H1 (cell line): ENCODE data around the gene TLR5. TPM values are rescaled to one million over a fixed set of nuclear protein-coding genes. Genes with fewer than 3 reads are reported as not detected.

Experiments
- CTCF ChIA-PET: fragments of 300-600 bp; sonication (Branson Sonifier 250); formaldehyde crosslinking; loops from one replicate; lab custom pipeline; 2021; ENCODE audit not compliant: partially characterized antibody; lab: Charles Lee
- POLR2A ChIA-PET: fragments of 300-600 bp; sonication (Branson Sonifier 250); formaldehyde crosslinking; loops from one replicate; lab custom pipeline; 2021; ENCODE audit warnings: inconsistent platforms; ENCODE audit not compliant: partially characterized antibody; lab: Charles Lee
- DNase-seq, 2 experiments: peaks; one replicate each; pipeline versions ENCODE4 v3.0.0 to v3.0.0-alpha.2; 2010 to 2022; ENCODE audit warnings: low spot score in 2 of 2, low read depth in 1 of 2, mixed read lengths in 1 of 2
- FAIRE-seq: peaks from 2 replicates; lab custom pipeline; 2011; peaks lifted over from hg19 to GRCh38; lab: Jason Lieb, UNC
- H2AFZ ChIP-seq: 2 replicates; pipeline ENCODE4 v1.8.1; 2012; ENCODE audit warnings: low read length, inconsistent platforms
- H2AK5ac ChIP-seq: 2 replicates; pipeline ENCODE4 v1.6.1; 2013; ENCODE audit warnings: low read depth, low read length
- H2BK120ac ChIP-seq: replicated peaks from 2 replicates; pipeline ENCODE3; 2013; ENCODE audit warnings: low read depth, low read length, inconsistent platforms
- H2BK12ac ChIP-seq: 2 replicates; pipeline ENCODE4 v1.6.1; 2013; ENCODE audit warnings: low read depth, low read length
- H2BK15ac ChIP-seq: 2 replicates; pipeline ENCODE4 v1.6.1; 2013; ENCODE audit warnings: low read length
- H2BK20ac ChIP-seq: 2 replicates; pipeline ENCODE4 v1.6.1; 2013; ENCODE audit warnings: low read length
- H2BK5ac ChIP-seq: 2 replicates; pipeline ENCODE4 v1.6.1; 2013; ENCODE audit warnings: low read depth, low read length
- H3K14ac ChIP-seq: 2 replicates; pipeline ENCODE4 v1.6.1; 2013; ENCODE audit warnings: inconsistent platforms; ENCODE audit not compliant: insufficient read length
- H3K18ac ChIP-seq: 2 replicates; pipeline ENCODE4 v1.6.1; 2013; ENCODE audit warnings: low read length; ENCODE audit errors: extremely low read depth
- H3K23ac ChIP-seq: 2 replicates; pipeline ENCODE4 v1.6.1; 2013; ENCODE audit warnings: inconsistent platforms; ENCODE audit not compliant: insufficient read length
- H3K23me2 ChIP-seq: 2 replicates; pipeline ENCODE4 v1.6.1; 2013; ENCODE audit warnings: low read depth, low read length
- H3K27ac ChIP-seq: 2 replicates; pipeline ENCODE4 v1.6.1; 2011; ENCODE audit warnings: low read depth, low read length, inconsistent platforms
- H3K27me3 ChIP-seq, 4 experiments: replicated peaks in 1 of 4; 1 replicate in 1 of 4; 2 replicates in 3 of 4; pipeline versions ENCODE4 v1.6.1 to v1.8.1; 2011 to 2013; ENCODE audit warnings: low read length in 3 of 4, mild to moderate bottlenecking in 3 of 4, inconsistent platforms in 2 of 4, mixed read lengths in 2 of 4, moderate library complexity in 1 of 4; ENCODE audit not compliant: control insufficient read depth in 3 of 4, insufficient read depth in 3 of 4; ENCODE audit errors: extremely low read depth in 1 of 4
- H3K36me3 ChIP-seq, 4 experiments: 2 replicates each; pipeline versions ENCODE4 v1.6.1 to v1.8.1; 2011 to 2013; ENCODE audit warnings: mild to moderate bottlenecking in 4 of 4, low read length in 3 of 4, moderate library complexity in 2 of 4, control low read depth in 1 of 4, inconsistent platforms in 1 of 4; ENCODE audit not compliant: insufficient read depth in 4 of 4, control insufficient read depth in 2 of 4
- H3K4ac ChIP-seq: replicated peaks from 2 replicates; pipeline ENCODE3; 2013; ENCODE audit warnings: low read length, low read depth, mixed read lengths, inconsistent platforms; ENCODE audit not compliant: insufficient read length
- H3K4me1 ChIP-seq, 4 experiments: replicated peaks in 1 of 4; 1 replicate in 1 of 4; 2 replicates in 3 of 4; pipeline versions ENCODE4 v1.6.1 to v1.8.1; 2011 to 2013; ENCODE audit warnings: low read length in 3 of 4, inconsistent platforms in 2 of 4, mixed read lengths in 1 of 4; ENCODE audit not compliant: insufficient read depth in 4 of 4, control insufficient read depth in 3 of 4
- H3K4me2 ChIP-seq, 2 experiments: 2 replicates each; pipeline versions ENCODE4 v1.6.1 to v1.8.1; 2011 to 2013; ENCODE audit warnings: low read depth in 2 of 2, low read length in 2 of 2, control low read depth in 1 of 2, inconsistent platforms in 1 of 2, mild to moderate bottlenecking in 1 of 2; ENCODE audit not compliant: insufficient read depth in 1 of 2
- H3K4me3 ChIP-seq, 4 experiments: fragments of 200-600, 300-600 bp in 1 of 4; sonication (generic), shearing (Covaris generic), sonication (Bioruptor Twin) in 1 of 4; 2 replicates each; pipeline versions ENCODE4 v1.5.1 to v1.8.1; 2011 to 2016; ENCODE audit warnings: low read length in 4 of 4, low read depth in 3 of 4, control low read depth in 2 of 4, inconsistent platforms in 2 of 4, mild to moderate bottlenecking in 2 of 4, mixed read lengths in 1 of 4, moderate library complexity in 1 of 4; ENCODE audit not compliant: insufficient read depth in 2 of 4; ENCODE audit errors: extremely low read depth in 1 of 4
- H3K56ac ChIP-seq: replicated peaks from 2 replicates; pipeline ENCODE3; 2013; ENCODE audit warnings: low read depth, mild to moderate bottlenecking, mixed read lengths, low read length, inconsistent platforms; ENCODE audit not compliant: insufficient read length
- H3K79me1 ChIP-seq: 2 replicates; pipeline ENCODE4 v1.6.1; 2013; ENCODE audit warnings: low read depth, low read length, control low read depth
- H3K79me2 ChIP-seq, 2 experiments: 2 replicates each; pipeline versions ENCODE4 v1.6.1 to v1.8.1; 2012 to 2013; ENCODE audit warnings: low read length in 2 of 2, mild to moderate bottlenecking in 2 of 2, inconsistent platforms in 1 of 2; ENCODE audit not compliant: insufficient read depth in 2 of 2, control insufficient read depth in 1 of 2
- H3K9ac ChIP-seq, 4 experiments: replicated peaks in 1 of 4; 1 replicate in 1 of 4; 2 replicates in 3 of 4; pipeline versions ENCODE4 v1.6.1 to v1.8.1; 2011 to 2013; ENCODE audit warnings: low read depth in 3 of 4, low read length in 3 of 4, control low read depth in 2 of 4, mild to moderate bottlenecking in 2 of 4, moderate library complexity in 2 of 4, inconsistent platforms in 1 of 4; ENCODE audit errors: extremely low read depth in 1 of 4
- H3K9me3 ChIP-seq, 2 experiments: 2 replicates each; pipeline versions ENCODE4 v1.6.1 to v1.8.1; 2012 to 2013; ENCODE audit warnings: mild to moderate bottlenecking in 2 of 2, moderate library complexity in 2 of 2, control low read depth in 1 of 2, inconsistent platforms in 1 of 2, low read depth in 1 of 2, low read length in 1 of 2, mixed read lengths in 1 of 2; ENCODE audit not compliant: insufficient read depth in 2 of 2
- H4K20me1 ChIP-seq, 2 experiments: replicated peaks in 1 of 2; 2 replicates each; pipeline versions ENCODE3 to v1.8.1; 2011 to 2013; ENCODE audit warnings: inconsistent platforms in 2 of 2, low read length in 2 of 2, mild to moderate bottlenecking in 1 of 2; ENCODE audit not compliant: insufficient read depth in 2 of 2, control insufficient read depth in 1 of 2
- H4K5ac ChIP-seq: 2 replicates; pipeline ENCODE4 v1.6.1; 2013; ENCODE audit warnings: low read length, low read depth, mixed read lengths, inconsistent platforms; ENCODE audit not compliant: insufficient read length
- H4K8ac ChIP-seq: 2 replicates; pipeline ENCODE4 v1.8.0; 2013; ENCODE audit warnings: mild to moderate bottlenecking, moderate library complexity, low read length, inconsistent platforms; ENCODE audit not compliant: insufficient read depth; ENCODE audit errors: extremely low read depth
- H4K91ac ChIP-seq: replicated peaks from 2 replicates; pipeline ENCODE3; 2013; ENCODE audit warnings: low read length, mixed read lengths, inconsistent platforms; ENCODE audit not compliant: insufficient read length
- EGR1 ChIP-seq: IDR thresholded peaks from 2 replicates; pipeline ENCODE4 v1.6.1; 2011; ENCODE audit warnings: low read depth, low read length, borderline replicate concordance
- GTF2F1 ChIP-seq: IDR thresholded peaks from 2 replicates; pipeline ENCODE4 v1.6.1; 2012; ENCODE audit warnings: low read depth, low read length, improper control_type of control experiment, borderline replicate concordance
- KDM1A ChIP-seq: fragments of 200-600, 300-600 bp; sonication (generic); IDR thresholded peaks from 2 replicates; pipeline ENCODE4 v1.7.1; 2016; ENCODE audit warnings: mild to moderate bottlenecking, low read length, borderline replicate concordance
- RFX5 ChIP-seq: IDR thresholded peaks from 2 replicates; pipeline ENCODE4 v1.6.1; 2011; ENCODE audit warnings: low read depth, low read length, improper control_type of control experiment, borderline replicate concordance
- WGBS, 2 experiments: shearing (Covaris generic) in 1 of 2; methylation state at CpG; one replicate each; pipeline versions ENCODE4 v1.1.6 to v1.1.7; 2013 to 2015; ENCODE audit warnings: low lambda C conversion rate in 2 of 2, mixed read lengths in 2 of 2, inconsistent platforms in 1 of 2, low coverage in 1 of 2, missing lambda C conversion rate in 1 of 2; ENCODE audit not compliant: insufficient replicate concordance in 2 of 2, insufficient coverage in 1 of 2, insufficient read length in 1 of 2; ENCODE audit errors: extremely low coverage in 1 of 2, missing lambda C conversion rate in 1 of 2; 5-methylcytosine and 5-hydroxymethylcytosine counted together
- polyA plus RNA-seq, 7 experiments: library from polyadenylated mRNA; depleted of rRNA in 3 of 7; stranded (reverse) in 5 of 7; unstranded in 2 of 7; fragments of >200 nt in 5 of 7; fragments of 200-250 nt in 2 of 7; gene quantifications; 1 replicate in 5 of 7; 2 replicates in 1 of 7; 4 replicates in 1 of 7; pipeline versions ENCODE4 v1.2.1 to v1.2.3, GENCODE V29; 2011 to 2013; ENCODE audit warnings: missing spikeins in 2 of 7, mixed read lengths in 2 of 7
- total RNA-seq: library from RNA; stranded (reverse); fragmentation: NEBNext Ultra II Directional; extraction: Animal tissue kit (Norgen Biotek cat#: 25700); gene quantifications from 2 replicates; pipeline ENCODE4 v1.2.1, GENCODE V29; 2021

TLR5 gene
- total and polyA plus RNA-seq, 2 of the 8 experiments (the other 6 are each of a cell fraction or from before 2014, with no cell fraction given), result 0.35 to 0.74 TPM

GRCh38 chr1:223109581-223110026 lies 33.4 kb downstream of the TLR5 start:
- WGBS, 2 experiments, result 88% methylated on average over 3 of the region's 3 CpGs; no CpG with 5 or more reads in 1 of the 2 experiments
- H2BK120ac ChIP-seq, result no peak overlapping the region
- H2BK15ac ChIP-seq, result no peak overlapping the region
- H2BK5ac ChIP-seq, result no peak overlapping the region
- H4K91ac ChIP-seq, result no peak overlapping the region
- H3K79me1 ChIP-seq, result no peaks in the 10 kb centered on the region
- H3K14ac ChIP-seq, result no peak overlapping the region
- H4K8ac ChIP-seq, result no peak overlapping the region
- no peaks in the 10 kb centered on the region for H3K36me3 ChIP-seq
- H3K18ac ChIP-seq, result no peak overlapping the region
- no peak overlapping the region for H2BK20ac ChIP-seq
- H4K5ac ChIP-seq, result no peak overlapping the region
- no peak overlapping the region for H3K4ac ChIP-seq
- no peak overlapping the region for H2AFZ ChIP-seq
- POLR2A ChIA-PET, result interaction anchor here (1.1 kb wide), 1 partner anchor 38 kb away, joined by 4 read pairs; no protein-coding TSS in a partner anchor
- H3K4me2 ChIP-seq, result no peak overlapping the region
- no peak overlapping the region for H3K56ac ChIP-seq
- no peaks in the 10 kb centered on the region for H3K4me1 ChIP-seq
- H3K23ac ChIP-seq, result no peak overlapping the region
- no peak overlapping the region for H3K9ac ChIP-seq
- H3K27ac ChIP-seq, result no peak overlapping the region
- no peaks in the 10 kb centered on the region for H4K20me1 ChIP-seq
- H3K79me2 ChIP-seq, result no peaks in the 10 kb centered on the region
- no peaks in the 10 kb centered on the region for H3K27me3 ChIP-seq
- H2AK5ac ChIP-seq, result no peak overlapping the region
- H3K9me3 ChIP-seq, result no peaks in the 10 kb centered on the region
- DNase-seq, result no peak
- 0 out of 2 replicates have a peak, but pooled peaks cover 4% of the 10 kb centered on the region for H3K23me2 ChIP-seq
- no peak overlapping the region for H2BK12ac ChIP-seq
- CTCF ChIA-PET, result interaction anchor here (1.2 to 1.8 kb wide), 5 partner anchors 12 to 574 kb away, joined by 3 to 9 read pairs (median 5); no protein-coding TSS in a partner anchor
- no peak overlapping the region for H3K4me3 ChIP-seq
- no peak for FAIRE-seq
- TF ChIP-seq GTF2F1, result no peak
- TF ChIP-seq EGR1, result no peak
- TF ChIP-seq KDM1A, result no peak
- TF ChIP-seq RFX5, result no peak
